HepG2 (cell line): ENCODE measurements around the gene FGFR3. TPM values are rescaled to one million over a fixed set of nuclear protein-coding genes. Genes with fewer than 3 reads are reported as not detected.

ENCODE experiments used
- AHDC1 ChIP-seq: sonication (generic); formaldehyde crosslinking; IDR thresholded peaks from 2 replicates; pipeline ENCODE4 v1.5.1; 2020; ENCODE audit warnings: mild to moderate bottlenecking, missing genetic modification reagents, borderline replicate concordance
- CBX1 ChIP-seq: IDR thresholded peaks from one replicate; pipeline ENCODE4 v1.6.1; 2016; ENCODE audit warnings: antibody characterized with exemption, low read depth
- CEBPG ChIP-seq: IDR thresholded peaks from 2 replicates; pipeline ENCODE4 v1.6.1; 2016
- CREB1 ChIP-seq, 2 experiments: fragments of 450-650 bp in 1 of 2; IDR thresholded peaks; 2 replicates each; pipeline ENCODE4 v1.6.1; 2016 to 2017; ENCODE audit warnings: control low read depth in 1 of 2, mild to moderate bottlenecking in 1 of 2, missing compliant biosample characterization in 1 of 2, missing genetic modification characterization in 1 of 2
- ELF4 ChIP-seq: sonication (generic); formaldehyde crosslinking; IDR thresholded peaks from 2 replicates; pipeline ENCODE4 v1.5.0; 2020; ENCODE audit warnings: missing genetic modification reagents, mild to moderate bottlenecking, moderate library complexity, borderline replicate concordance
- FLYWCH1 ChIP-seq: sonication (generic); formaldehyde crosslinking; IDR thresholded peaks from 2 replicates; pipeline ENCODE4 v1.8.1; 2023; ENCODE audit warnings: mild to moderate bottlenecking, missing genetic modification reagents
- FOXP4 ChIP-seq: sonication (generic); formaldehyde crosslinking; IDR thresholded peaks from 2 replicates; pipeline ENCODE4 v1.4.0; 2020; ENCODE audit warnings: missing genetic modification reagents
- GABPB1 ChIP-seq: IDR thresholded peaks from 2 replicates; pipeline ENCODE4 v1.6.1; 2016; ENCODE audit warnings: mild to moderate bottlenecking, missing genetic modification reagents, moderate library complexity, missing compliant biosample characterization
- GATAD2A ChIP-seq: IDR thresholded peaks from 2 replicates; pipeline ENCODE4 v1.6.1; 2016
- GTF3A ChIP-seq: sonication (generic); formaldehyde crosslinking; conservative IDR thresholded peaks from 2 replicates; pipeline ENCODE4 v1.4.0; 2020; ENCODE audit warnings: mild to moderate bottlenecking, missing genetic modification reagents
- MBNL3 ChIP-seq: fragments of 250-450 bp; sonication (Bioruptor Pico); conservative IDR thresholded peaks from 2 replicates; pipeline ENCODE4 v1.8.0; 2022; ENCODE audit warnings: mild to moderate bottlenecking, inconsistent platforms
- RFXAP ChIP-seq: sonication (generic); formaldehyde crosslinking; IDR thresholded peaks from 2 replicates; pipeline ENCODE4 v1.4.0; 2020; ENCODE audit warnings: missing genetic modification reagents, borderline replicate concordance
- SIX1 ChIP-seq: sonication (generic); formaldehyde crosslinking; IDR thresholded peaks from 2 replicates; pipeline ENCODE4 v1.4.0; 2020; ENCODE audit warnings: missing genetic modification reagents, borderline replicate concordance
- SMAD1 ChIP-seq: sonication (generic); formaldehyde crosslinking; IDR thresholded peaks from 2 replicates; pipeline ENCODE4 v1.4.0; 2020; ENCODE audit warnings: missing genetic modification reagents, low read depth, mild to moderate bottlenecking, borderline replicate concordance
- SMARCC2 ChIP-seq: fragments of 450-650 bp; IDR thresholded peaks from 2 replicates; pipeline ENCODE4 v1.6.1; 2017; ENCODE audit warnings: antibody characterized with exemption, mild to moderate bottlenecking
- SRSF1 ChIP-seq: fragments of 200-400 bp; formaldehyde crosslinking; optimal IDR thresholded peaks from 2 replicates; pipeline ENCODE3; 2017; ENCODE audit warnings: mild to moderate bottlenecking, low read depth, low read length, moderate library complexity
- STAT5B ChIP-seq: sonication (generic); formaldehyde crosslinking; IDR thresholded peaks from 2 replicates; pipeline ENCODE4 v1.4.0; 2020; ENCODE audit warnings: missing genetic modification reagents
- SYNCRIP ChIP-seq: fragments of 200-400 bp; formaldehyde crosslinking; IDR thresholded peaks from 2 replicates; pipeline ENCODE4 v1.6.1; 2018; ENCODE audit warnings: mild to moderate bottlenecking, low read depth, low read length; ENCODE audit not compliant: insufficient read depth
- TCF7L2 ChIP-seq: IDR thresholded peaks from 2 replicates; pipeline ENCODE4 v1.6.1; 2011; ENCODE audit warnings: mild to moderate bottlenecking, low read depth, low read length, moderate library complexity
- ZBTB20 ChIP-seq: sonication (generic); formaldehyde crosslinking; IDR thresholded peaks from 2 replicates; pipeline ENCODE4 v1.8.1; 2023; ENCODE audit warnings: missing genetic modification reagents, low read depth, mild to moderate bottlenecking, borderline replicate concordance
- ZNF546 ChIP-seq: sonication (generic); formaldehyde crosslinking; conservative IDR thresholded peaks from 2 replicates; pipeline ENCODE4 v1.8.1; 2023; ENCODE audit warnings: mild to moderate bottlenecking, missing genetic modification reagents
- polyA plus RNA-seq, 8 experiments: library from polyadenylated mRNA; depleted of rRNA in 3 of 8; stranded (reverse) in 7 of 8; unstranded in 1 of 8; fragments of >200 nt; fragmentation: Illumina TruSeq in 4 of 8; extraction: Trizol in 4 of 8; gene quantifications; 2 replicates each; pipeline versions ENCODE4 v1.2.1 to v1.2.3, GENCODE V29; 2011 to 2016; ENCODE audit warnings: low read depth in 4 of 8, missing spikeins in 1 of 8, mixed read lengths in 1 of 8; ENCODE audit not compliant: insufficient read depth in 1 of 8
- total RNA-seq, 5 experiments: library from RNA; depleted of rRNA; stranded (reverse); fragments of >200 nt; fragmentation: Illumina TruSeq; extraction: Trizol; gene quantifications; 2 replicates each; pipeline ENCODE4 v1.2.3, GENCODE V29; 2016; ENCODE audit warnings: low read depth in 1 of 5

Gene FGFR3
- total and polyA plus RNA-seq, 2 of the 13 experiments (the other 11 are each of a cell fraction or from before 2014, with no cell fraction given): 103 to 109 TPM

- TF ChIP-seq AHDC1 (CRISPR knock-in tag) (no peak), FOXP4 (CRISPR knock-in tag) (no peak), TCF7L2 (no peak), GABPB1 (CRISPR knock-in tag) (peak; percentile 36; the same call in 1 of the 2 replicates), GTF3A (no peak), FLYWCH1 (no peak), SMARCC2 (no peak), ZBTB20 (CRISPR knock-in tag) (no peak), CBX1 (no peak), ZNF546 (CRISPR knock-in tag) (no peak), MBNL3 (CRISPR knock-in tag) (no peak), CREB1 (IDR thresholded peaks at IDR 0.05) (no peak), CREB1 (CRISPR knock-in tag; IDR thresholded peaks at IDR 0.05) (no peak), SIX1 (CRISPR knock-in tag) (no peak), STAT5B (no peak), RFXAP (CRISPR knock-in tag) (no peak), GATAD2A (CRISPR knock-in tag) (no peak), CEBPG (no peak), SRSF1 (no peak), SMAD1 (CRISPR knock-in tag) (no peak), SYNCRIP (no peak), ELF4 (no peak)
These were observed 29.5 kb upstream of the FGFR3 start (continued) for GRCh38 chr4:1763550-1764080.
